GM23338 (cell line): ENCODE data around the gene SLC8A1. TPM values are rescaled to one million over a fixed set of nuclear protein-coding genes. Genes with fewer than 3 reads are reported as not detected.
A peak's percentile ranks its signal among the peaks of the same experiment; 100 is the strongest.

Source experiments
- ATAC-seq: fragments of 200-7000 bp; cut with Tn5 transposase; 3 replicates; pipeline ENCODE4 v1.9.1; 2020
- DNase-seq: peaks from one replicate; pipeline ENCODE4 v3.0.0-alpha.2; 2015; ENCODE audit warnings: low spot score
- H2AFZ ChIP-seq: fragments of 200-600 bp; sonication (generic); 2 replicates; pipeline ENCODE4 v1.8.0; 2016; ENCODE audit warnings: antibody characterized with exemption, mild to moderate bottlenecking, moderate library complexity
- H3F3A ChIP-seq: fragments of 200-600 bp; sonication (generic); replicated peaks from 2 replicates; pipeline ENCODE4 v1.8.0; 2017; ENCODE audit warnings: antibody characterized with exemption, mixed run types, low read depth
- H3K27ac ChIP-seq: fragments of 200-600 bp; sonication (generic); 2 replicates; pipeline ENCODE4 v1.6.1; 2016; ENCODE audit warnings: low read depth
- H3K27me3 ChIP-seq: fragments of 200-600 bp; sonication (generic); 2 replicates; pipeline ENCODE4 v1.8.0; 2016; ENCODE audit warnings: mild to moderate bottlenecking, mixed run types, moderate library complexity; ENCODE audit not compliant: insufficient read depth
- H3K36me3 ChIP-seq: fragments of 200-600 bp; sonication (generic); 2 replicates; pipeline ENCODE4 v1.8.0; 2016; ENCODE audit warnings: mild to moderate bottlenecking; ENCODE audit not compliant: insufficient read depth
- H3K4me1 ChIP-seq: fragments of 200-600 bp; sonication (generic); 2 replicates; pipeline ENCODE4 v1.8.0; 2016; ENCODE audit warnings: mild to moderate bottlenecking, moderate library complexity; ENCODE audit not compliant: insufficient read depth
- H3K4me2 ChIP-seq: fragments of 200-600 bp; sonication (generic); 2 replicates; pipeline ENCODE4 v1.7.1; 2017; ENCODE audit warnings: mixed run types
- H3K4me3 ChIP-seq: fragments of 200-600 bp; sonication (generic); 2 replicates; pipeline ENCODE4 v1.6.1; 2016; ENCODE audit warnings: mixed run types
- H3K79me2 ChIP-seq: fragments of 200-600 bp; sonication (generic); replicated peaks from 2 replicates; pipeline ENCODE4 v1.8.0; 2017; ENCODE audit warnings: mild to moderate bottlenecking; ENCODE audit not compliant: insufficient read depth
- H3K9me2 ChIP-seq: fragments of 200-600 bp; sonication (generic); 2 replicates; pipeline ENCODE4 v1.8.0; 2017; ENCODE audit not compliant: insufficient read depth
- H4K20me1 ChIP-seq: fragments of 200-600 bp; sonication (generic); replicated peaks from 2 replicates; pipeline ENCODE4 v1.8.0; 2017; ENCODE audit warnings: mild to moderate bottlenecking; ENCODE audit not compliant: insufficient read depth
- H3K27ac Mint-ChIP-seq: 2 replicates; pipeline ENCODE4 v1.8.0; 2020; ENCODE audit warnings: inconsistent platforms, mild to moderate bottlenecking, moderate library complexity, mixed read lengths
- H3K27me3 Mint-ChIP-seq: 3 replicates; pipeline ENCODE4 v1.8.0; 2022; ENCODE audit warnings: low read depth, mild to moderate bottlenecking, moderate library complexity, mixed read lengths, inconsistent platforms; ENCODE audit not compliant: insufficient read depth, poor library complexity
- H3K36me3 Mint-ChIP-seq: 3 replicates; pipeline ENCODE4 v1.8.0; 2021; ENCODE audit warnings: low read depth, mild to moderate bottlenecking, inconsistent platforms, moderate library complexity, mixed read lengths
- H3K4me1 Mint-ChIP-seq: 3 replicates; pipeline ENCODE4 v1.8.0; 2020; ENCODE audit warnings: mild to moderate bottlenecking, inconsistent platforms, mixed read lengths
- H3K4me3 Mint-ChIP-seq: 3 replicates; pipeline ENCODE4 v1.8.0; 2021; ENCODE audit warnings: moderate library complexity, mild to moderate bottlenecking, inconsistent platforms, mixed read lengths
- H3K9me3 Mint-ChIP-seq: 3 replicates; pipeline ENCODE4 v1.8.0; 2020; ENCODE audit warnings: moderate library complexity, mild to moderate bottlenecking, inconsistent platforms, mixed read lengths
- CREB1 ChIP-seq: fragments of 250-450 bp; sonication (Bioruptor Pico); IDR thresholded peaks from 2 replicates; pipeline ENCODE4 v1.5.0; 2020; ENCODE audit warnings: low read depth, mild to moderate bottlenecking, moderate library complexity
- ETS1 ChIP-seq: IDR thresholded peaks from 2 replicates; pipeline ENCODE4 v1.6.1; 2016; ENCODE audit warnings: antibody characterized with exemption
- EZH2 ChIP-seq: fragments of 200-600 bp; sonication (generic); IDR thresholded peaks from one replicate; pipeline ENCODE4 v1.8.0; 2017; ENCODE audit warnings: antibody characterized with exemption, mild to moderate bottlenecking, low read depth; ENCODE audit not compliant: unreplicated experiment
- EZH2phosphoT487 ChIP-seq: fragments of 200-600 bp; sonication (generic); IDR thresholded peaks from one replicate; pipeline ENCODE4 v1.8.1; 2018; ENCODE audit warnings: antibody characterized with exemption; ENCODE audit not compliant: unreplicated experiment
- JUNB ChIP-seq: IDR thresholded peaks from one replicate; pipeline ENCODE4 v1.6.1; 2016; ENCODE audit warnings: antibody characterized with exemption; ENCODE audit not compliant: unreplicated experiment
- NANOG ChIP-seq: IDR thresholded peaks from 2 replicates; pipeline ENCODE4 v1.6.1; 2016; ENCODE audit warnings: antibody characterized with exemption, borderline replicate concordance
- POLR2AphosphoS5 ChIP-seq: IDR thresholded peaks from 2 replicates; pipeline ENCODE4 v1.6.1; 2016; ENCODE audit warnings: antibody characterized with exemption, low read depth
- STAT1 ChIP-seq: IDR thresholded peaks from one replicate; pipeline ENCODE4 v1.6.1; 2016; ENCODE audit warnings: antibody characterized with exemption; ENCODE audit not compliant: unreplicated experiment
- ZNF114 ChIP-seq: fragments of 250-450 bp; sonication (Bioruptor Pico); IDR thresholded peaks from 2 replicates; pipeline ENCODE4 v1.5.0; 2020; ENCODE audit warnings: mild to moderate bottlenecking, moderate library complexity
- ZNF331 ChIP-seq: fragments of 250-450 bp; sonication (Bioruptor Pico); IDR thresholded peaks from 2 replicates; pipeline ENCODE4 v1.5.0; 2020; ENCODE audit warnings: low read depth, mild to moderate bottlenecking, moderate library complexity
- ZNF462 ChIP-seq: fragments of 250-450 bp; sonication (Bioruptor Pico); IDR thresholded peaks from 2 replicates; pipeline ENCODE4 v1.5.0; 2020; ENCODE audit warnings: mild to moderate bottlenecking, moderate library complexity
- polyA plus RNA-seq: library from polyadenylated mRNA; unstranded; fragments of >200 nt; fragmentation: Nextera tagmentation; extraction: Ambion mirVana; gene quantifications from 2 replicates; pipeline ENCODE4 v1.2.1, GENCODE V29; 2016
- total RNA-seq: library from RNA; depleted of rRNA; stranded (reverse); fragments of >200 nt; shearing (Covaris generic); gene quantifications from 2 replicates; pipeline ENCODE4 v1.2.3, GENCODE V29; 2014
- TF ChIP-seq, protein P1 (sequence below), 2 experiments: fragments of 200-600 bp in 1 of 2; sonication (generic) in 1 of 2; conservative IDR thresholded peaks; 2 replicates each; pipeline versions ENCODE4 v1.5.1 to v1.6.1; 2016 to 2017; ENCODE audit warnings: antibody characterized with exemption in 2 of 2, low read depth in 2 of 2, mild to moderate bottlenecking in 2 of 2, moderate library complexity in 1 of 2
- TF ChIP-seq, protein P2 (sequence below): IDR thresholded peaks from one replicate; pipeline ENCODE4 v1.6.1; 2018; ENCODE audit warnings: antibody characterized with exemption; ENCODE audit not compliant: unreplicated experiment

The SLC8A1 gene
- total and polyA plus RNA-seq, 2 experiments from 2014 or later, result 2.5 to 3.3 TPM

DNA sequence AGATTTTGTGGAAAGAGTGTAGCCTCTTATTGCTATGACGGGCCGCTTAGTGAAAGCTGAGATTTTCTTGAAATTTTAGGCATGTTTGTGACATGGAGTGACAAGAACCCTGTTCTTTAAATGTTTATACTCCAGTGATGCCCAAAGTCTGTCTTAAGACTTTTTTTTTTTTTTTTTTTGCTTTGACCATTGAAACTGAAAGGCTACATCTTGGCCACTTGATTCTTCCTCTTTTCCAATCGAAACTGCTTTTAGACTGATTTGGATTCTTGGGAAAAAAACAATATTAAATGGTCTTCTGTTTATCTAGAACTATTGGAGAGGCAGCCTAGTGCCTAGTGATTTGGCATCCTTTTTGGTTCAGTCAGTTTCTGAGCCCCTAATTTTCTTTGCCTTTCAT lies 2.4 kb upstream of the SLC8A1 start:
- H3K4me1 ChIP-seq, result peaks cover 52% of the 10 kb centered on the region
- no peaks in the 10 kb centered on the region for H3K9me2 ChIP-seq
- H3K79me2 ChIP-seq, result no peaks in the 10 kb centered on the region
- H3K27ac ChIP-seq, result no peak overlapping the region
- Mint-ChIP-seq H3K4me1 (peaks cover 34% of the 10 kb centered on the region), H3K36me3 (no peaks in the 10 kb centered on the region; the same call in 2 of the 3 replicates), H3K9me3 (no peaks in the 10 kb centered on the region; the same call in 2 of the 3 replicates), H3K4me3 (no peak overlapping the region), H3K27ac (no peak overlapping the region), H3K27me3 (peaks cover 33% of the 10 kb centered on the region)
- TF ChIP-seq ZNF462 (no peak), JUNB (no peak), CREB1 (CRISPR knock-in tag) (no peak), ZNF114 (no peak), ZNF331 (CRISPR knock-in tag) (no peak), ETS1 (no peak), POLR2AphosphoS5 (no peak), EZH2phosphoT487 (no peak), STAT1 (no peak), EZH2 (no peak), NANOG (no peak)
- TF ChIP-seq, protein P1, sequence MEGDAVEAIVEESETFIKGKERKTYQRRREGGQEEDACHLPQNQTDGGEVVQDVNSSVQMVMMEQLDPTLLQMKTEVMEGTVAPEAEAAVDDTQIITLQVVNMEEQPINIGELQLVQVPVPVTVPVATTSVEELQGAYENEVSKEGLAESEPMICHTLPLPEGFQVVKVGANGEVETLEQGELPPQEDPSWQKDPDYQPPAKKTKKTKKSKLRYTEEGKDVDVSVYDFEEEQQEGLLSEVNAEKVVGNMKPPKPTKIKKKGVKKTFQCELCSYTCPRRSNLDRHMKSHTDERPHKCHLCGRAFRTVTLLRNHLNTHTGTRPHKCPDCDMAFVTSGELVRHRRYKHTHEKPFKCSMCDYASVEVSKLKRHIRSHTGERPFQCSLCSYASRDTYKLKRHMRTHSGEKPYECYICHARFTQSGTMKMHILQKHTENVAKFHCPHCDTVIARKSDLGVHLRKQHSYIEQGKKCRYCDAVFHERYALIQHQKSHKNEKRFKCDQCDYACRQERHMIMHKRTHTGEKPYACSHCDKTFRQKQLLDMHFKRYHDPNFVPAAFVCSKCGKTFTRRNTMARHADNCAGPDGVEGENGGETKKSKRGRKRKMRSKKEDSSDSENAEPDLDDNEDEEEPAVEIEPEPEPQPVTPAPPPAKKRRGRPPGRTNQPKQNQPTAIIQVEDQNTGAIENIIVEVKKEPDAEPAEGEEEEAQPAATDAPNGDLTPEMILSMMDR (conservative IDR thresholded peaks at IDR 0.05; ENCODE audit: low read depth in 2 of 2), result no peak
- TF ChIP-seq, protein P2, sequence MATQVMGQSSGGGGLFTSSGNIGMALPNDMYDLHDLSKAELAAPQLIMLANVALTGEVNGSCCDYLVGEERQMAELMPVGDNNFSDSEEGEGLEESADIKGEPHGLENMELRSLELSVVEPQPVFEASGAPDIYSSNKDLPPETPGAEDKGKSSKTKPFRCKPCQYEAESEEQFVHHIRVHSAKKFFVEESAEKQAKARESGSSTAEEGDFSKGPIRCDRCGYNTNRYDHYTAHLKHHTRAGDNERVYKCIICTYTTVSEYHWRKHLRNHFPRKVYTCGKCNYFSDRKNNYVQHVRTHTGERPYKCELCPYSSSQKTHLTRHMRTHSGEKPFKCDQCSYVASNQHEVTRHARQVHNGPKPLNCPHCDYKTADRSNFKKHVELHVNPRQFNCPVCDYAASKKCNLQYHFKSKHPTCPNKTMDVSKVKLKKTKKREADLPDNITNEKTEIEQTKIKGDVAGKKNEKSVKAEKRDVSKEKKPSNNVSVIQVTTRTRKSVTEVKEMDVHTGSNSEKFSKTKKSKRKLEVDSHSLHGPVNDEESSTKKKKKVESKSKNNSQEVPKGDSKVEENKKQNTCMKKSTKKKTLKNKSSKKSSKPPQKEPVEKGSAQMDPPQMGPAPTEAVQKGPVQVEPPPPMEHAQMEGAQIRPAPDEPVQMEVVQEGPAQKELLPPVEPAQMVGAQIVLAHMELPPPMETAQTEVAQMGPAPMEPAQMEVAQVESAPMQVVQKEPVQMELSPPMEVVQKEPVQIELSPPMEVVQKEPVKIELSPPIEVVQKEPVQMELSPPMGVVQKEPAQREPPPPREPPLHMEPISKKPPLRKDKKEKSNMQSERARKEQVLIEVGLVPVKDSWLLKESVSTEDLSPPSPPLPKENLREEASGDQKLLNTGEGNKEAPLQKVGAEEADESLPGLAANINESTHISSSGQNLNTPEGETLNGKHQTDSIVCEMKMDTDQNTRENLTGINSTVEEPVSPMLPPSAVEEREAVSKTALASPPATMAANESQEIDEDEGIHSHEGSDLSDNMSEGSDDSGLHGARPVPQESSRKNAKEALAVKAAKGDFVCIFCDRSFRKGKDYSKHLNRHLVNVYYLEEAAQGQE, result no peak
- peaks cover 44% of the 10 kb centered on the region for H3K27me3 ChIP-seq
- no peak overlapping the region; the same call in 1 of the 2 replicates for H2AFZ ChIP-seq
- ATAC-seq (no peak), DNase-seq (no peak)
- peak overlapping the region; percentile 59; the same call in 1 of the 2 replicates for H3K4me2 ChIP-seq
- no peaks in the 10 kb centered on the region for H3K36me3 ChIP-seq
- no peaks in the 10 kb centered on the region for H4K20me1 ChIP-seq
- no peak overlapping the region for H3K4me3 ChIP-seq
- peaks cover 5% of the 10 kb centered on the region; the same call in 1 of the 2 replicates for H3F3A ChIP-seq
